Breast epithelium (tissue), 4 donors: Measurements from ENCODE around the gene HPCAL1. TPM values are rescaled to one million over a fixed set of nuclear protein-coding genes. Genes with fewer than 3 reads are reported as not detected.

Source experiments
- DNase-seq, 2 donors: peaks; one replicate each; pipeline ENCODE4 v3.0.0-alpha.2; 2019; ENCODE audit warnings: low spot score in 2 of 2
- H3K27ac ChIP-seq, 2 donors: fragments of 200-600 bp; sonication (generic) in 1 of 2; one replicate each; pipeline ENCODE4 v1.5.1; 2016 to 2019; ENCODE audit warnings: mild to moderate bottlenecking in 1 of 2
- H3K27me3 ChIP-seq, 2 donors: fragments of 200-600 bp; sonication (generic) in 1 of 2; one replicate each; pipeline versions ENCODE4 v1.5.1 to v1.6.0; 2017 to 2019; ENCODE audit warnings: control low read depth in 1 of 2, mild to moderate bottlenecking in 1 of 2
- H3K36me3 ChIP-seq: fragments of 200-600 bp; one replicate; pipeline ENCODE4 v1.5.1; 2019
- H3K4me1 ChIP-seq, 2 donors: fragments of 200-600 bp; sonication (generic); one replicate each; pipeline ENCODE4 v1.5.1; 2016 to 2019; ENCODE audit warnings: control low read depth in 1 of 2
- H3K4me3 ChIP-seq, 3 donors: fragments of 200-600 bp; sonication (generic); 1 replicate in 2 of 3; 2 replicates in 1 of 3; pipeline ENCODE4 v1.5.1; 2016 to 2019; ENCODE audit warnings: mild to moderate bottlenecking in 3 of 3, moderate library complexity in 2 of 3
- H3K9me3 ChIP-seq, 2 donors: fragments of 200-600 bp; sonication (generic) in 1 of 2; one replicate each; pipeline ENCODE4 v1.5.1; 2016 to 2019; ENCODE audit warnings: control low read depth in 1 of 2
- CTCF ChIP-seq, 3 donors: fragments of 450-650 bp; IDR thresholded peaks; one replicate each; pipeline ENCODE4 v1.5.1; 2016 to 2017; ENCODE audit warnings: antibody characterized with exemption in 3 of 3, mild to moderate bottlenecking in 3 of 3, moderate library complexity in 3 of 3
- POLR2A ChIP-seq: fragments of 450-650 bp; IDR thresholded peaks from one replicate; pipeline ENCODE4 v1.6.1; 2016; ENCODE audit warnings: antibody characterized with exemption, mild to moderate bottlenecking, moderate library complexity
- POLR2AphosphoS5 ChIP-seq, 3 donors: sonication (generic); formaldehyde crosslinking; IDR thresholded peaks; one replicate each; pipeline ENCODE4 v1.6.1; 2017; ENCODE audit warnings: antibody characterized with exemption in 3 of 3
- intact Hi-C: fragments of 100-400 bp; cut with DNase I; formaldehyde crosslinking; loops from one replicate; pipeline ENCODE4 v1.15.1; 2023; ENCODE audit warnings: low total_unique reads
- total RNA-seq, 3 donors: library from RNA; depleted of rRNA; stranded (reverse); fragments of >200 nt; gene quantifications; one replicate each; pipeline ENCODE4 v1.1.0, GENCODE V29; 2016

Gene HPCAL1
- total RNA-seq, 3 donors from 2014 or later = 38.6 to 41.9 (median 41.6) TPM

- DNase-seq = peak in 1 of 2 donors; percentile 47
- intact Hi-C loops = no loop called here
- H3K4me3 ChIP-seq = no peak overlapping the region
- no peaks in the 10 kb centered on the region for H3K9me3 ChIP-seq
- no peaks in the 10 kb centered on the region for H3K36me3 ChIP-seq
- TF ChIP-seq POLR2AphosphoS5 (IDR thresholded peaks at IDR 0.05) (no peak), POLR2A (no peak), CTCF (IDR thresholded peaks at IDR 0.05) (no peak)
- H3K27ac ChIP-seq = no peak overlapping the region
- no peaks in the 10 kb centered on the region for H3K27me3 ChIP-seq
- H3K4me1 ChIP-seq = peaks cover 7 to 10% of the 10 kb centered on the region in 2 donors
These were observed 18.4 kb upstream of the HPCAL1 start for GRCh38 chr2:10284108-10284870.

GRCh38 chr2:10285191-10285555 lies 17.5 kb upstream of the HPCAL1 start:
- Histone ChIP-seq H3K36me3 (no peaks in the 10 kb centered on the region), H3K9me3 (no peaks in the 10 kb centered on the region), H3K27me3 (no peaks in the 10 kb centered on the region), H3K4me3 (no peak overlapping the region), H3K4me1 (peaks cover 7 to 10% of the 10 kb centered on the region in 2 donors), H3K27ac (peak overlapping the region; percentile 20 to 26)
- intact Hi-C loops = loop anchor here (5.0 kb wide), 1 partner anchor 1268 kb away; no protein-coding TSS in a partner anchor
- DNase-seq = no peak
- no peak for TF ChIP-seq CTCF (IDR thresholded peaks at IDR 0.05)
- TF ChIP-seq POLR2AphosphoS5 (IDR thresholded peaks at IDR 0.05) = no peak
- TF ChIP-seq POLR2A = no peak

GRCh38 chr2:10285556-10286198 lies 17.0 kb upstream of the HPCAL1 start:
- intact Hi-C loops = loop anchor here (5.0 kb wide), 1 partner anchor 1268 kb away; no protein-coding TSS in a partner anchor
- Histone ChIP-seq H3K4me3 (no peak overlapping the region), H3K4me1 (peaks cover 7 to 10% of the 10 kb centered on the region in 2 donors), H3K27ac (peak overlapping the region; percentile 20 to 26), H3K36me3 (no peaks in the 10 kb centered on the region), H3K9me3 (no peaks in the 10 kb centered on the region), H3K27me3 (no peaks in the 10 kb centered on the region)
- TF ChIP-seq CTCF (IDR thresholded peaks at IDR 0.05) (no peak), POLR2AphosphoS5 (IDR thresholded peaks at IDR 0.05) (peak in 1 of 3 donors; percentile 21)
- peak; percentile 56 to 75 for DNase-seq

- Histone ChIP-seq H3K27me3 (no peaks in the 10 kb centered on the region), H3K9me3 (no peaks in the 10 kb centered on the region), H3K27ac (peak overlapping the region in 1 of 2 donors; percentile 20), H3K36me3 (no peaks in the 10 kb centered on the region), H3K4me3 (peak overlapping the region in 1 of 3 donors; percentile 22), H3K4me1 (peaks cover 7 to 10% of the 10 kb centered on the region in 2 donors)
- intact Hi-C loops = loop anchor here (5.0 kb wide), 1 partner anchor 1269 kb away; no protein-coding TSS in a partner anchor
- peak in 1 of 2 donors; percentile 47 for DNase-seq
- TF ChIP-seq POLR2A (no peak), CTCF (IDR thresholded peaks at IDR 0.05) (no peak), POLR2AphosphoS5 (IDR thresholded peaks at IDR 0.05) (no peak)
These were observed 16.3 kb upstream of the HPCAL1 start for GRCh38 chr2:10286216-10287037.
